Measurements from ENCODE around the gene ATPAF2. TPM values are rescaled to one million over a fixed set of nuclear protein-coding genes. Genes with fewer than 3 reads are reported as not detected.

The ATPAF2 gene
- total RNA-seq, result 10 to 100 TPM; 31.0 to 33.3 TPM

- peak; percentile 100 for DNase-seq
- H3K27me3 Mint-ChIP-seq, result no peaks in the 10 kb centered on the region
- peak within 1 kb of the TSS; percentile 86 for H3K27ac Mint-ChIP-seq
- H3K36me3 Mint-ChIP-seq, result peaks cover 4% of the 10 kb centered on the region
- no peaks in the 10 kb centered on the region for H3K9me3 Mint-ChIP-seq
- peaks cover 48% of the 10 kb centered on the region for H3K4me1 Mint-ChIP-seq
- H3K4me3 Mint-ChIP-seq, result peak within 1 kb of the TSS; percentile 91
Observed at GRCh38 chr17:18038861-18039534, at the start of gene ATPAF2, which contains the start of gene GID4. ATPAF2 (minus strand) TSS chr17:18039168; CDS start chr17:18039013, 155 bp downstream. GID4 (plus strand) TSS chr17:18039408; CDS start chr17:18039465, 57 bp downstream.

- peak; percentile 90 for DNase-seq
- Mint-ChIP-seq H3K36me3 (peaks cover 9% of the 10 kb centered on the region), H3K9me3 (no peaks in the 10 kb centered on the region), H3K27ac (peak within 1 kb of the TSS; percentile 96), H3K4me3 (peak within 1 kb of the TSS; percentile 98), H3K4me1 (peaks cover 16% of the 10 kb centered on the region), H3K27me3 (no peaks in the 10 kb centered on the region)
Observed at GRCh38 chr17:18087610-18088491, 48.9 kb upstream of the ATPAF2 start, which contains the start of gene DRG2. DRG2 (plus strand) TSS chr17:18087948; CDS start chr17:18088024, 76 bp downstream.

GRCh38 chr17:18084256-18084655, 45.3 kb upstream of the ATPAF2 start:
- H3K27me3 Mint-ChIP-seq, result peaks cover 11% of the 10 kb centered on the region
- no peak overlapping the region for H3K4me3 Mint-ChIP-seq
- DNase-seq, result no peak
- peaks cover 8% of the 10 kb centered on the region for H3K4me1 Mint-ChIP-seq
- H3K36me3 Mint-ChIP-seq, result peaks cover 2% of the 10 kb centered on the region
- H3K27ac Mint-ChIP-seq, result no peak overlapping the region
- no peaks in the 10 kb centered on the region for H3K9me3 Mint-ChIP-seq

- no peak for DNase-seq
- H3K36me3 Mint-ChIP-seq, result no peaks in the 10 kb centered on the region
- no peaks in the 10 kb centered on the region for H3K4me1 Mint-ChIP-seq
- peaks cover 23% of the 10 kb centered on the region for H3K27me3 Mint-ChIP-seq
- no peak overlapping the region for H3K27ac Mint-ChIP-seq
- no peaks in the 10 kb centered on the region for H3K9me3 Mint-ChIP-seq
- H3K4me3 Mint-ChIP-seq, result no peak overlapping the region
Observed at GRCh38 chr17:18079543-18079942, 40.6 kb upstream of the ATPAF2 start.

GRCh38 chr17:18076936-18077335, 38.0 kb upstream of the ATPAF2 start:
- DNase-seq, result no peak
- Mint-ChIP-seq H3K9me3 (no peaks in the 10 kb centered on the region), H3K27me3 (peaks cover 23% of the 10 kb centered on the region), H3K4me3 (no peak overlapping the region), H3K36me3 (no peaks in the 10 kb centered on the region), H3K27ac (no peak overlapping the region), H3K4me1 (no peaks in the 10 kb centered on the region)

- Mint-ChIP-seq H3K27ac (no peak overlapping the region), H3K4me3 (no peak overlapping the region), H3K4me1 (peaks cover 5% of the 10 kb centered on the region), H3K27me3 (peaks cover 19% of the 10 kb centered on the region), H3K9me3 (no peaks in the 10 kb centered on the region), H3K36me3 (no peaks in the 10 kb centered on the region)
- DNase-seq, result no peak
Observed at GRCh38 chr17:18074566-18075272, 35.8 kb upstream of the ATPAF2 start.

GRCh38 chr17:18071751-18072150, 32.8 kb upstream of the ATPAF2 start:
- Mint-ChIP-seq H3K4me1 (peaks cover 5% of the 10 kb centered on the region), H3K9me3 (no peaks in the 10 kb centered on the region), H3K4me3 (no peak overlapping the region), H3K36me3 (no peaks in the 10 kb centered on the region), H3K27ac (no peak overlapping the region), H3K27me3 (peaks cover 14% of the 10 kb centered on the region)
- no peak for DNase-seq

- Mint-ChIP-seq H3K27ac (no peak overlapping the region), H3K9me3 (no peaks in the 10 kb centered on the region), H3K27me3 (peaks cover 14% of the 10 kb centered on the region), H3K36me3 (no peaks in the 10 kb centered on the region), H3K4me1 (peaks cover 5% of the 10 kb centered on the region), H3K4me3 (peak overlapping the region; percentile 22)
- DNase-seq, result no peak
Observed at GRCh38 chr17:18070861-18071340, 31.9 kb upstream of the ATPAF2 start.

- Mint-ChIP-seq H3K9me3 (no peaks in the 10 kb centered on the region), H3K27ac (no peak overlapping the region), H3K4me1 (peaks cover 5% of the 10 kb centered on the region), H3K27me3 (peaks cover 6% of the 10 kb centered on the region), H3K36me3 (no peaks in the 10 kb centered on the region), H3K4me3 (no peak overlapping the region)
- DNase-seq, result no peak
Observed at GRCh38 chr17:18069101-18069500, 30.1 kb upstream of the ATPAF2 start.

- DNase-seq, result no peak
- no peaks in the 10 kb centered on the region for H3K9me3 Mint-ChIP-seq
- peaks cover 6% of the 10 kb centered on the region for H3K27me3 Mint-ChIP-seq
- no peaks in the 10 kb centered on the region for H3K36me3 Mint-ChIP-seq
- no peak overlapping the region for H3K4me3 Mint-ChIP-seq
- peaks cover 5% of the 10 kb centered on the region for H3K4me1 Mint-ChIP-seq
- H3K27ac Mint-ChIP-seq, result no peak overlapping the region
Observed at GRCh38 chr17:18066866-18067265, 27.9 kb upstream of the ATPAF2 start.

- Mint-ChIP-seq H3K36me3 (no peaks in the 10 kb centered on the region), H3K4me1 (no peaks in the 10 kb centered on the region), H3K9me3 (no peaks in the 10 kb centered on the region), H3K27me3 (no peaks in the 10 kb centered on the region), H3K4me3 (no peak overlapping the region), H3K27ac (no peak overlapping the region)
- no peak for DNase-seq
Observed at GRCh38 chr17:18065546-18065945, 26.6 kb upstream of the ATPAF2 start.

GRCh38 chr17:18064053-18064452, 25.1 kb upstream of the ATPAF2 start:
- Mint-ChIP-seq H3K27ac (no peak overlapping the region), H3K9me3 (no peaks in the 10 kb centered on the region), H3K4me3 (no peak overlapping the region), H3K4me1 (no peaks in the 10 kb centered on the region), H3K36me3 (no peaks in the 10 kb centered on the region), H3K27me3 (no peaks in the 10 kb centered on the region)
- DNase-seq, result no peak

- Mint-ChIP-seq H3K27ac (no peak overlapping the region), H3K9me3 (no peaks in the 10 kb centered on the region), H3K4me3 (no peak overlapping the region), H3K27me3 (no peaks in the 10 kb centered on the region), H3K36me3 (peaks cover 5% of the 10 kb centered on the region), H3K4me1 (no peaks in the 10 kb centered on the region)
- no peak for DNase-seq
Observed at GRCh38 chr17:18059283-18059682, 20.3 kb upstream of the ATPAF2 start.

- no peaks in the 10 kb centered on the region for H3K9me3 Mint-ChIP-seq
- H3K36me3 Mint-ChIP-seq, result peaks cover 5% of the 10 kb centered on the region
- DNase-seq, result no peak
- H3K27ac Mint-ChIP-seq, result no peak overlapping the region
- H3K4me1 Mint-ChIP-seq, result no peaks in the 10 kb centered on the region
- no peak overlapping the region for H3K4me3 Mint-ChIP-seq
- H3K27me3 Mint-ChIP-seq, result no peaks in the 10 kb centered on the region
Observed at GRCh38 chr17:18056214-18056613, 17.2 kb upstream of the ATPAF2 start.

GRCh38 chr17:18055597-18055996, 16.6 kb upstream of the ATPAF2 start:
- H3K9me3 Mint-ChIP-seq, result no peaks in the 10 kb centered on the region
- no peaks in the 10 kb centered on the region for H3K27me3 Mint-ChIP-seq
- H3K4me3 Mint-ChIP-seq, result no peak overlapping the region
- DNase-seq, result no peak
- no peaks in the 10 kb centered on the region for H3K4me1 Mint-ChIP-seq
- peaks cover 5% of the 10 kb centered on the region for H3K36me3 Mint-ChIP-seq
- H3K27ac Mint-ChIP-seq, result no peak overlapping the region
